Activated gamma-delta T cell (primary cell): Measurements from ENCODE around the gene STK16.
"Not testable (repeated sequence)": the region's sequence is repeated elsewhere in the genome, so short reads cannot be mapped to it uniquely, and the experiment has no call there.

ENCODE experiments used
- DNase-seq: peaks from one replicate; lab custom pipeline; 2025; lab: John Stamatoyannopoulos, UW

Gene STK16

DNA sequence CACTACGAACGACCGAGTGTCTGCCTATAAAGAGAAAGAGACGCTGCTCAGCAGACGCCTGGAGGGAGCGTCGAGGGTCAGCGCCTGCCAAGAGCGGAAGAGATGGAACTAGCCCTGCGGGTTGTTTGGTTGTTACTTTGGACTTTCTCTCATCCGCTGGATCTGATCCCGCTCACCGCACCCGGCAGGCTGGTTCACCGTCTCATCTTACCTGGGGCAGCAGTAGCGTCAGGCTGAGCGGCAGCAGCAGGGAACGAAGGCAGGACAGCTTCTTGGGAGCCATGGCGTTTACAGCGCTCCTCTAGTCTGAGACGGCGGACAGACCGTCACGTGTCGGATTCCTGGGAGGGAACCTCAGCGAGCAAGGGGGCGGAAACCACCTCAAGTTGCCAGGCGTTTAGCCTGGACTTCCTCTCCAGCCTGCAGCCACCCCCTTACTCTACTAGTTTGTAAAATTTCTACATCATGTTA lies 2.0 kb upstream of the STK16 start:
- DNase-seq, result no peak

DNA sequence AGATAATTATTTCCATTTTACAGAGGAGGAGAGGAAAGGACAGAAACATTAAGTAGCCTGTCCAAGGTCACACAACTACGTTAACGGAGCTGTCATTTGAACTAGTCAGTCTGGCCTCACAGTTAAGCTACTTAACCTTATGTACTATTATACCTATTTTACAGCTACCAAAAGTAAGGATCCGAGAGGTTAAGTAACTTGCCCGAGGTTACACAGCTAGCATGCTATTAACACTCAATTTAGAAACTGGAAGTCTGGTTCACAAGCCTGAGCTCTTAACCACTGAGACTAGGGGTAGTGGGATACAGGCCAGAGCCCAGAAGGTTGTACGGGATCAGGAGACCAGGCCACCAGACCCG lies 511 bp upstream of the STK16 start:
- no peak for DNase-seq

DNA sequence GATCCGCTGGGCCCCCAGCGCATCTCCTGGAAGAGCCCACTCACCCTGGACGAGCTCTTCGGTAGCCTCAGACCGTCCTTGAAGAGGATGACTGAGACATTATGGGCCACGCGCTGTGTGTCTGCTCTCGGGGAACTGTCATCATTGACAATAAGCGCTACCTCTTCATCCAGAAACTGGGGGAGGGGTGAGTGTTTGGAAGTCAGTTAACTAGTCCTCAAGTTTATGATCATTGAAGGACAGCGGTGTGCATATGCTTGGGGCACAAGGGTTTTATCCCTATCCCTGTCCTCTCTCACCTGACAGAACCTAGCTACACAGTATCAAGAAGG lies 586 bp downstream of the STK16 start:
- no peak for DNase-seq

DNA sequence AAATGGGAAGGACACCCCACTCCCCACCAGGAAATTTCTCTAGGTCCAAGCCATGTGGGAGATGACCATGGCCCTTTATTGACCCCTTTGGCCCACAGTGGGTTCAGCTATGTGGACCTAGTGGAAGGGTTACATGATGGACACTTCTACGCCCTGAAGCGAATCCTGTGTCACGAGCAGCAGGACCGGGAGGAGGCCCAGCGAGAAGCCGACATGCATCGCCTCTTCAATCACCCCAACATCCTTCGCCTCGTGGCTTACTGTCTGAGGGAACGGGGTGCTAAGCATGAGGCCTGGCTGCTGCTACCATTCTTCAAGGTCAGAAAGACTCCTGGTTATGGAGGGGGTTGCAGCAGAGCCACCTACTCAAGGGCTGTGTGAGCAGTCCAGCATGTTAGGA lies 1.3 kb downstream of the STK16 start:
- DNase-seq, result no peak

DNA sequence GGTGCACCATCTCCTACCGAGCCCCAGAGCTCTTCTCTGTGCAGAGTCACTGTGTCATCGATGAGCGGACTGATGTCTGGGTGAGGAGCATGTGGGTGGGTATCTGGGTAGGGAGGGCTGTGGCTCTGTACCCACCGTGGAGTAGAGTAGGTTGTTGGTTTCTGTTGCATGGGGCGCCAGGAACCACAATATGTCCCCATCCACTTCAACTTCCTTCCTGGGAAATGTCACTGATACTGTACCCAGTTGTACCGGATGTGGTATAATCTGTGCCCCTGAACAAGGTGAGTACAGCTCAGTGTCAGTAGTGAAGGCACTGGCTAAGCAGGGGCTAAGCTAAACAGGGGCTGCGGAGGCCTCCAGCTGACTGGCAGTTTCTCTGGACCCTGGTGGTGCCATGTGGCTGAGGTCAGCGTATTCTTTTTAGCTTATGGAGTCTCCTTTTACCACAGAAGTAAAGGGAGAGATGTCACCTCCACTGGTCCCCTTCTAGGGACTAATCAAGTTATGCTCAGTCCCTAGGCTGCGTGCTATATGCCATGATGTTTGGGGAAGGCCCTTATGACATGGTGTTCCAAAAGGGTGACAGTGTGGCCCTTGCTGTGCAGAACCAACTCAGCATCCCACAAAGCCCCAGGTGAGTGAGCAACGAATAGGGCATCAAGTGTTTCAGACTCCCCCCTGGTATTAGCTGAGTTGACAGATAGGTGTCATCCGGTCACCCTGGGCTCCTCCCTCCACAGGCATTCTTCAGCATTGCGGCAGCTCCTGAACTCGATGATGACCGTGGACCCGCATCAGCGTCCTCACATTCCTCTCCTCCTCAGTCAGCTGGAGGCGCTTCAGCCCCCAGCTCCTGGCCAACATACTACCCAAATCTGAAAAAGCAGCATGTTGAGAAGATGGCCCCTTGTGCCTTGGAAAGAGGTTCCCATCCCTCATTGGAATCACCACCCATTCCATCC lies 2.7 kb downstream of the STK16 start:
- DNase-seq, result no peak

DNA sequence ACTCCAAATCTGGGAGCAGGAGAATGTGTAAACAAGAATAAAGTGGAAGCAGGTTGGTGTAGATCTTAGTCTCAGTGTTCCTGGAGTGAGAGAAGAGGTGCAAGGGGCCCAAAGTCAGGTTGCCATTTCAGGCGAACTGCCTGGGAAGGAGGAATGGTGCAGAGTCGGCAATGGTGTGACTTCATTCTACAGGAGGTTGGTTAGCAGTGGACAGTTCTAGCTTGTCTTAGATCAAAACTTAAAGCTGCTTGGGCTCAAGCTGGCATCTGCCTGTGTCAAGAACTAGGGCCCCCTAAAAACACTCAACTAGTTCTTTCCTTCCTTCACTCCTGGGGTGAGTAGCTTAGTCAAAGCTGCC lies 3.5 kb downstream of the STK16 start:
- no peak for DNase-seq

DNA sequence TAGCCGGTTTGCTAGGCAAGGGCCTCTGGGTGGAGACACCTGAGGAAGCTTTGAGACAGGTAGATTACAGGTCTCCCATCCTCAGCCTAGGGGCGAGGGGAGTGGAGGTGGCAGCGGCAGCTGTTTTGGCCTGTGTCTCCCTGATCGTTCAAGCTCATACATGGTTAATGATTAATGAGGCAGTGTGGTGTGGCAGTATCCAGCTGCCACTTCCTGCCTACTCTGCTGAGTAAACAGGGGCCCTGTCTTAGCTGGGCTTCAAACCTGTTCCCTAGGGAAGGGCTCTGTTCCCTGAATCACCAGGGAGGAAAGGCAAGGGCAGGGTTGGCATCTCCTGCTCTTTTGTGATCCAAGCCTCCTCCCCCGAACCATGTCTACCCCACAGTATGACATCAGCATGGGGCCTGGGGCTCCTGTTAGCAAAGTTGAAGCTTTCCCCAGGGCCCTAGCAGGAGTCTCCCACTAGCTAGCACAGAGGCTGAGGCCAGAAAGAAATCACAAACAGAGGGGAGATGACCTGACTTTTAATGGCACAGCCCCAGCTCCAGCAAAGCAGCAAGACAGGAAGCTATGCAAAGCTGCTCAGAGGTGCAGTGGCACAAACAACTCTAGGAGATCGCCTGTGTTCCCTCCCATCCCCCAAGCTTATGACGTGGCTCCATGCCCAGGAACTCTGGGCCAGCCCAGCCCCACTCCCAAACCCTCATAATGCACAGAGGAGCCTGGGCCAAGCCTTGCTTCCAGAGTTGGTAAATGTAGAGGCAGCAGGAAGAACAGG lies 4.1 kb downstream of the STK16 start:
- no peak for DNase-seq

DNA sequence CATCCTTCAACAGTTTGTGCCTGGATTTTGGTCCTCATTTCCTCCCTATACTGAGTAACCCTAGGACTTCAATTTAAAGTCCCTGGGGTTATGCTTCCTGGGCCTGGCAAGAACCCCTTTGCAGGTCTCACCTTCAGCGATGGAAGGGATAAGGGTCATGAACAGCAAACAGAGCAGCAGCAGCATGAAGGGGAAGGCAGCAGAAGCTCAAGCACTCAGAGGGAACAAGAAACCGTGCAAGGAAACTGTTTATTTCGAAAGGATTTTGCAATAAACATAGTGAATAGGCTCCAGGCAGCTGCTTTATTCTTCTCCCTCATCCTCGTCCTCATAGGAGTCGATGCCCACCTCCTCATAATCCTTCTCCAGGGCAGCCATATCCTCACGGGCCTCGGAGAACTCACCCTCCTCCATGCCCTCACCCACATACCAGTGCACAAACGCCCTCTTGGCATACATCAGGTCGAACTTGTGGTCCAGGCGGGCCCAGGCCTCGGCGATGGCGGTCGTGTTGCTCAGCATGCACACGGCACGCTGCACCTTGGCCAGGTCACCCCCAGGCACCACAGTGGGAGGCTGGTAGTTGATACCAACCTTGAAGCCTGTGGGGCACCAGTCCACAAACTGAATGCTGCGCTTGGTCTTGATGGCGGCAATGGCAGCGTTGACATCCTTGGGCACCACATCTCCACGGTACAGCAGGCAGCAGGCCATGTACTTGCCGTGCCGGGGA lies 4.9 kb downstream of the STK16 start:
- no peak for DNase-seq

DNA sequence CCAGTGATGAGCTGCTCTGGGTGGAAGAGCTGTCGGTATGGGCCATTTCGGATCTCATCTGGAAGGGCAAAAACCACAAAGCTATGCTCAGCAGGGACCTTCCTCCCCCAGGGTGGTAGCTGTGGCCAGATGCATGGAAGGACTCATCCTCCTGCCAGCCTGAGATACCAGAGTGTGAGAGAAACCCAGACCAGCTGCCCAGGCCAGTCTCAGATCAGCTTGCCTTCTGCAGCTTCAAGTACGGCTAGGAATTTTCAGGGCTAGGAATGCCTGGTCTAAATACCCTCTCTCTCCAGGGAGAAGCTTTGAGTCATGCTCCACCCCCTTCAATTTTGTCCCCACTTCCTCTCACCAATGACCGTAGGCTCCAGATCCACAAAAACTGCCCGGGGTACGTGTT lies 6.4 kb downstream of the STK16 start:
- no peak for DNase-seq

DNA sequence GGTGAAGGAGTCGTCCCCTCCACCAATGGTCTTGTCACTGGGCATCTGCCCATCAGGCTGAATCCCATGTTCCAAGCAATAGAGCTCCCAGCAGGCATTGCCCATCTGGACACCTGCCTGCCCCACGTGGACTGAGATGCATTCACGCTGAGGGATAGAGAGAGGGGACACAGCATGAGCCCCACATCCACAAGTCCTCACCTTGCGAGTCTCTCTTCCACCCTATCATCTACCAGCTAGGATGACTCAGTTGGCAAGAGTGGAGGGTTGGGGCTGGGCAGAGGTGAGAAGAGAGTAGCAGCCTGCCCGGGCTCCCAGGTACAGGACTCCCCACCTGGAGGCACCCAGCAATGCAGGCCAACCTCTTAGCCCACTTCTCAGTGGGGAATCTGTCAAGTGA lies 6.8 kb downstream of the STK16 start:
- DNase-seq, result no peak

DNA sequence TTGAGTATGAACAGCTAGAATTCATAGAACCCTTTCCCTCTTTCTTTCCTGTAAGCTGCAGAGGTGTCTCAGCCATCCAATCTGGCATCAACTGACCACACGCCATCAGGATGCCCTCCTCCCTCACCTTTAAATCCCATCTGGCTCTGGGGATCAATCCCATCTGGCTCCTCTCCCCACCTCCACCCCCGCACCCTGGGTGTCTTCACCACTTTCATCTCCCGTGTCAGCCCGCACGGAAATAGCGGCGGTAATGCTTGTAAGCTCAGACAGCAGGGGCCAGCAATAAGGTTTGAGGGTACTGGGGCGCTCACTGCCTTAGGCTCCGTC lies 7.3 kb downstream of the STK16 start:
- DNase-seq, result no peak

DNA sequence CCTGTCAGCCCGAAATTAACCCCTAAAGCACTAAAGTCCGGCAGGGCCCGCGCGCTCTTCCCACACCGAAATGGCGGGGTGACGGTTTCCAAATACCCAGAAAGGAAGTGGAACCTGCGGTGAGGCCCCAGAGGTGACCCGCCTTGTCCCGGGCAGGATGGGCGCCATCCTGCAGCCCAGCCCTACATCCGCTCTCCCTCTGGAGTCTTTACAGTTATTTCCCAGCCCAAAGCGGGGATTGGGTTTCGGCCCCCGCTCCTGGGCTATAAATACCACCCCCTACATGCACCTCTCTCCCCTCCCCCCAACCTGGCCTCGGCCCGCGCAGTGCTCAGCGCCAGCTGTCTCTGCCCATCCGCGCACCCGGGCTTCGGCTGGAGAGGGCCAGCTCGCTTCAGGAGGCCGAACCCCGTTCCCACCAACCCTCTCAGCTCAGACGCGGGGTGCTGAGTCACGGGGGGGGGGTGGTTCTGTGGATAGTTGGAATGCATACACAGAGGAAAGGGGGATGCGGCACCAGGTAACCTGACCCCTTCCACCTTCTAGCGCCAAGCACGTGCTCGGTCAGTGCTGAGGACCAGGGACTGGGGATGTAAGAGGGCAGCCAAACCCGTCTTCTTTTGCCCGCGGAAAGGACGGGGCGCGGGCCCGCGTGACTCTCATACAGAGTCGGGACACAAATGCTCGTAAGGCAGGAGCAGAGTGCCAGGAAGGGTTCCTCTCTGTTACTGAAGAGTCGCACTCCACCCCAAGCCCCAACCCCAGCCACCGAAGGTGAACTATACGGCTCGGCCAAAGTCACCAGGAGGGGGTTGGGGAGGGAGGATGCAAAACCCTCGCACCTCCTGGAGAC lies 7.8 kb downstream of the STK16 start, which contains the start of gene TUBA4B:
TUBA4B (plus strand) TSS at position 344 of the 853 bp plus-strand sequence; CDS start at position 509, 165 bp downstream.
- peak; percentile 34 for DNase-seq

DNA sequence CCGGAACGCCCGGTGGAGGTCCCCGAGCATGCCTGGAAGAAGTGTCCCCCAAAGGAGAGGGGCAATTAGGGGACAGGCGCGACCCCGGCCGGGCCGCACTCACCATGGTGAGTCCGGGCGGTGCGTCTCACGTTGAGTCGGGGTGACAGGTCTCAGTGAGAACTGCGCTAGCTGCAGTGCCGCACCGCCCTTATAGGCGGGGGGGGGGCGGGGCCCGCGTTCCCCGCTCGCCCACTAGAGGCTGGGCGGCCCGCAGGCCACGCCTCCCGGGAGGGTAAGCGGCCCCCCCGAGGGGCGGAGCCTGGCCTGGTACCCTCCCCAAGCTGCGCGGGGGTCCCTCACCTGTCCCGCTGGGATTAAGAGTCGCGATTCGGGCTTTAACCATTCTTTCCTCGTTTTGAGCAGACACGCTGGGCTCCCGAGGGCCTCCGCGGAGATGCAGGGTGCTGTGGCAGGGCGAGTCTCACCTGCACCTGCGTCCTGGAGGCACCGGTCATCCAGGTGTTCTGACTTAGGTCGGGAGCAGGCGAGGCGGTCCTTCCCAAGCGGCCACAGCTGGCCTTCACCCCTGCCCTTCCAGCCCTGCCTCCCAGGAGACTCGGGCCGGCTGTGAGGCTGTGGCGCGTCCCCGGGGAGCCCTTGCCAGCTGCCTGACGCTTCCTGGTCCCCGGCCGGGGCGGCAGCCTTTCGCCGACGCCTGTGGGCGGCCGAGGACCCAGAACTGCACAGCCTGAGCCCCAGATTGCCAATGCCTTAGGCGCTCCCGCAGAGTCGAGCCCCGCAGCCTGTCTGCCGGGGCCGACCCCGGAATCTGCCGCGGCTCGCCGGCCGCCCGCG lies 8.7 kb downstream of the STK16 start, which contains the start of gene TUBA4A:
TUBA4A (minus strand) TSS at position 166 of the 837 bp plus-strand sequence; CDS start at position 106, 60 bp downstream.
- DNase-seq, result peak; percentile 86

DNA sequence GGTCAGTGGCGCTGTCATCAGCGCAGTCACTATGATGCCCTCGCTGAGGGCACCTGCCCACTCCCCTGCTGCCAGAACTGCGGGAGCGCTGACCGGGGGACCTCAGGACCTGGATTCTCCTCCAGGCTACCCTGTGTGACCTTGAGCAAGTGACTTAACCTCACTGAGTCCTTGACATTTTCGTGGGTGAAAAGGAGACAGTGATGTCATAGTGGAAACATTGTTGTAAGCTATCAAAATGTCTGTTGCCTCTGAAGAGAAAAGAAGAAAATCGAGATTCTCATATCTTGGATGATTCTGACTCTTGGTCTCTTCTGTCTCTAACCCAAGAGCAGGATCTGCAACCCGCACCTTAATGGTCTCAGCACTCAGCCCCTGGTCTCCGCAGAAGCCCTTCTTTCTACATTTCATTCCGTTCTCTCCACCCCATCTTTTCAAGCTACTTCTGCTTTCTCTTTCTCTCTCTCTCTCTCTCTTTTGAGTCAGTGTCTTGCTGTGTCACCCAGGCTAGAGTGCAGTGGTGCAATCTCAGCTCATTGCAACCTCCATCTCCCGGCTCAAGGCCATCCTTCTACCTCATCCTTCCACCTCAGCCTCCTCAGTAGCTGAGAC lies 9.4 kb downstream of the STK16 start:
- no peak for DNase-seq

DNA sequence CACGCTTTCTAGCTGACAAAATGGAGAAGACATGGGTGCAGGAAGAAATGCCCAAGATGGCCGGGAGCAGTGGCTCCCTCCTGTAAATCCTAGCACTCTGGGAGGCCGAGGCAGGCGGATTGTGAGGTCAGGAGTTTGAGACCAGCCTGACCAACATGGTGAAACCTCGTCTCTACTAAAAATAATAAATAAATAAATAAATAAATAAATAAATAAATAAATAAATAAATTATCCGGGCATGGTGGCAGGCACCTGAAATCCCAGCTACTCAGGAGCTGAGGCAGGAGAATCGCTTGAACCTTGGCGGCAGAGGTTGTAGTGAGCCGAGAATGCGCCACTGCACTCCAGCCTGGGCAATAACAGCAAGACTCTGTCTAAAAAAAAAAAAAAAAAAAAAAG lies 13.7 kb downstream of the STK16 start:
- DNase-seq, result not testable (repeated sequence)

DNA sequence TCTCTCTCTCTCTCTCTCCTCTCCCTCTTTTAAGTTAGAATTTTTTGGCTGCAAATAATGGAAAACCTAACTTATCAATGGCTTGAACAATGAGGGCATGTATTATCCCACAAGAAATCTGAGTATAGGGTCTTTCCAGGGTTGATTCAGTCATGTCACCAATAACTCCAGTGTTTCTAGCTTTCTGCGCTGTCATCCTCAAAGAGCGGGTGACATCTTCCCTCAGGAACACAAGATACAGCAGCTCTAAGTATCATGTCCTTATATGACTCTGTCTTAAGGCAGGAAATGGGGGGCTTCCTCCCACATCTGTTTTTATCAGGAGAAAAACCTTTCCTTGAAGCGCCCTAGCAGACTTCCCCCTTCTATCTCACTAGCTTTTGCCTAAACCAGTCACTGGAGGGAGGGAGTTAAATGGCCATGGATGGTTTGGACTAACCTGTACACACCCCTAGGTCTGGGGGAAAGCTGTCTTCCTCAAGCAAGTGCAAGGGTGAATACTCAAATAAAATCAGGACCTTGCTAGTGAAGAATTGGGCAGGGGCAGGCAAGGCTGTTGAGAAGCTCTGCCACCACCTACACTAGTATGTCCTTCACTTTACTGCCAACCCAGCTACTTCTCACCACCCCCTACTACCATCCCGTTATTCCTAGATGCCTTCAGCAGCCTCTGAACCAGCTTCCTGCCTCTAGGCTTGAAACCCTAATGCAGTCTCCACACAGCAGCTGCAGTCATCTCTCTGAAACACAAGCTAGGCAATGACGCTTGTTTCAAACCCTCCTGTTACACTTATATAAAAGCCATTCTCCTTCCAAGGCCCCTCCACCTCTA lies 16.0 kb downstream of the STK16 start:
- DNase-seq, result no peak

DNA sequence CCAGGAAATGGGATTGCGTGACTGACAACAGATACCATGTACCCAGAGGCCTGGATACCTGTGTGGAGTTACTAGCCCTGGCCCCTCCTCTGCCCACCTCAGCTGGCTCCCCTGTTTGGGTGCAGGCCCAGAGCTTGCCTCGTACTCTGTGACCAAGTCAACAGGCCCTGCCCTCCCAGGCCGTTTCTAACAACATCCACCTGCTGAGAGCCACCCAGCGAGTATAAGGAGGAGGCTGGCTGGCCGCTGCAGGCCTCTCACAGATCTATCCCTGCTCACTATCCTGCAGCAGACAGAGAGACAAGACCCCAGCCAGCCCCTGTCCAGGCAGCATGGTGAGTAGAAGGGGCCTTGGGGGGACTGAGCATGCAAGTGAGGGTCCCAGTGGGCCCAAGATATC lies 21.0 kb downstream of the STK16 start:
- DNase-seq, result no peak

DNA sequence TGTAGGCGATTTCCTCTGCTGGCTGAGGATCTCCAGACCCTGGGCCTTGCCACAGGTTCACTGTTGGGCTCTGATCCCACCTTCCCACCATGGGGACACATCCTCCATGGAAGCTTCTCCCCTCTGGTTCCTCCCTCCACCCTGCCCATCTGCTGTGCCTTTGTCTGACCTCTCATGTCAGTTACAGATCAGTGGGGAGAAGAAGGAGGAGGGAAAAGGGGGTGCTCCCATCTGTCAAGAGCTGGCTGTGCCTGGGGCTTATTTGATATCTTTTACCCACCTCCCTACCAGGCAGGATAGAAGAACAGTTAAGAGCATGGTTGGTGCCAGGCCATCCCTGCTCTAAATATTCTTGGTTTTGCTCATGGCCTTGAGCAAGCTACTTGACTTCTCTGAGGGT lies 21.6 kb downstream of the STK16 start:
- no peak for DNase-seq

DNA sequence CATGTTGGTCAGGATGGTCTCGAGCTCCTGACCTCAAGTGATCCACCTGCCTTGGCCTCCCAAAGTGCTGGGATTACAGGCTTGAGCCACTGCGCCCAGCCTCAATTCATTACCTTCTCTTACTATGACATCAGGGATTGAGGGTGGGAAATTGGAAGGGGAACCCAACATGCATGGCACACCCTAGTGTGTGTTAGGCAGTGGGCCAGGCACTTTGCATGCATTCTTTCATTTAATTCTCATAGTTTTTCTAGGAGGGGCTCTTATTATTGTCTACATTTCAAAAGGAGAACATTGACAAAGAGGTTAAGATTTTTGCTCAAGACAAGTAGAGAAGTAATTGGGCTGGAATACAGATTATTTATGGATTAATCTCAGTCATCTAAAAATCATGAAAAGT lies 23.0 kb downstream of the STK16 start:
- DNase-seq, result no peak
